22Rv1 (cell line): ENCODE results near the gene ANO2.

ENCODE experiments used
- H3K27ac ChIP-seq: fragments of 450-650 bp; 2 replicates; pipeline ENCODE4 v1.5.1; 2017
- CTCF ChIP-seq: fragments of 450-650 bp; IDR thresholded peaks from 2 replicates; pipeline ENCODE4 v1.5.1; 2017; ENCODE audit warnings: mild to moderate bottlenecking
- ZFX ChIP-seq: fragments of 450-650 bp; IDR thresholded peaks from 2 replicates; pipeline ENCODE4 v1.6.1; 2017; ENCODE audit warnings: antibody characterized with exemption, borderline replicate concordance

ANO2 gene

GRCh38 chr12:5969974-5970690 is 25.1 kb upstream of the ANO2 start:
- no peak overlapping the region for H3K27ac ChIP-seq
- TF ChIP-seq ZFX (no peak), CTCF (no peak)

- no peak overlapping the region for H3K27ac ChIP-seq
Measured at GRCh38 chr12:5969156-5969973, 24.3 kb upstream of the ANO2 start.

GRCh38 chr12:5967645-5968415 is 22.8 kb upstream of the ANO2 start:
- TF ChIP-seq CTCF (no peak), ZFX (no peak)
- H3K27ac ChIP-seq, result no peak overlapping the region

More at GRCh38 chr12:5969156-5969973, 24.3 kb upstream of the ANO2 start:
- TF ChIP-seq ZFX, result no peak
- TF ChIP-seq CTCF, result no peak

- TF ChIP-seq CTCF (no peak), ZFX (no peak)
- H3K27ac ChIP-seq, result no peak overlapping the region
Measured at GRCh38 chr12:5966486-5967095, 21.5 kb upstream of the ANO2 start.

- peak; percentile 100 for TF ChIP-seq CTCF
- no peak for TF ChIP-seq ZFX
- no peak overlapping the region for H3K27ac ChIP-seq
Measured at GRCh38 chr12:5965950-5966383, 20.9 kb upstream of the ANO2 start.

- H3K27ac ChIP-seq, result no peak overlapping the region
- TF ChIP-seq CTCF, result no peak
- no peak for TF ChIP-seq ZFX
Measured at GRCh38 chr12:5964913-5965900, 20.1 kb upstream of the ANO2 start.
